HFF-Myc (cell line): Measurements from ENCODE around the gene NDUFB4.

ENCODE experiments used
- DNase-seq: peaks from one replicate; pipeline ENCODE4 v3.0.0-alpha.2; 2011; ENCODE audit warnings: low read depth; ENCODE audit errors: extremely low read depth
- H3K4me3 ChIP-seq: replicated peaks from 2 replicates; pipeline ENCODE4 v1.5.1; 2011; ENCODE audit warnings: low read depth, mild to moderate bottlenecking, control low read depth, low read length
- CTCF ChIP-seq: IDR thresholded peaks from 2 replicates; pipeline ENCODE4 v1.5.1; 2012; ENCODE audit warnings: mild to moderate bottlenecking, low read depth, low read length, control low read depth; ENCODE audit errors: missing control alignments

Gene NDUFB4

GRCh38 chr3:120622457-120622856, 26.3 kb downstream of the NDUFB4 start:
- H3K4me3 ChIP-seq = no peak overlapping the region
- no peak for DNase-seq
- TF ChIP-seq CTCF = no peak

GRCh38 chr3:120622870-120623726, 27.0 kb downstream of the NDUFB4 start:
- DNase-seq = peak; percentile 67
- peak; percentile 60 for TF ChIP-seq CTCF
- H3K4me3 ChIP-seq = no peak overlapping the region

- no peak for DNase-seq
- TF ChIP-seq CTCF = no peak
These were observed 27.6 kb downstream of the NDUFB4 start for GRCh38 chr3:120623727-120624093.

GRCh38 chr3:120625159-120625586, 29.0 kb downstream of the NDUFB4 start:
- no peak for DNase-seq
- H3K4me3 ChIP-seq = no peak overlapping the region
- TF ChIP-seq CTCF = no peak

More at GRCh38 chr3:120623727-120624093, 27.6 kb downstream of the NDUFB4 start:
- H3K4me3 ChIP-seq = no peak overlapping the region

- no peak overlapping the region for H3K4me3 ChIP-seq
- no peak for DNase-seq
- no peak for TF ChIP-seq CTCF
These were observed 38.4 kb downstream of the NDUFB4 start for GRCh38 chr3:120634539-120634938.

- no peak for TF ChIP-seq CTCF
- H3K4me3 ChIP-seq = no peak overlapping the region
- DNase-seq = no peak
These were observed 40.8 kb downstream of the NDUFB4 start for GRCh38 chr3:120636795-120637401.
